GM12878 (cell line): ENCODE results near the gene PIGQ. TPM values are rescaled to one million over a fixed set of nuclear protein-coding genes. Genes with fewer than 3 reads are reported as not detected.

ENCODE experiments used
- ATAC-seq: fragments of 200-7000 bp; cut with Tn5 transposase; 3 replicates; pipeline ENCODE4 v1.9.1; 2020; ENCODE audit warnings: mild to moderate bottlenecking, moderate library complexity
- BruUV-seq: library from RNA; stranded (reverse); fragments of 400-500 nt; replicated peaks from 2 replicates; lab custom pipeline; 2021; lab: Mats Ljungman, UMichigan
- CTCF ChIA-PET: fragments of 300-600 bp; sonication (Branson Sonifier 250); formaldehyde crosslinking; extraction: SDS; loops from one replicate; lab custom pipeline; 2021; ENCODE audit warnings: inconsistent platforms; lab: Yijun Ruan, JAX
- POLR2A ChIA-PET: fragments of 350-600 bp; formaldehyde crosslinking; extraction: SDS; loops from one replicate; lab custom pipeline; 2021; ENCODE audit warnings: inconsistent platforms; lab: Charles Lee
- RAD21 ChIA-PET: fragments of 300-600 bp; sonication (Branson Sonifier 250); formaldehyde crosslinking; loops from one replicate; lab custom pipeline; 2023; ENCODE audit warnings: antibody characterized with exemption; ENCODE audit not compliant: unreplicated experiment; lab: Charles Lee
- SMC1A ChIA-PET: fragments of 300-600 bp; sonication (Branson Sonifier 250); formaldehyde crosslinking; loops from one replicate; lab custom pipeline; 2023; ENCODE audit not compliant: unreplicated experiment, uncharacterized antibody; lab: Charles Lee
- DNase-seq: peaks from one replicate; pipeline ENCODE4 v3.0.0-alpha.2; 2011; ENCODE audit warnings: low read depth, low spot score
- FAIRE-seq: peaks from 3 replicates; lab custom pipeline; 2011; peaks lifted over from hg19 to GRCh38; lab: Jason Lieb, UNC
- H2AFZ ChIP-seq: 2 replicates; pipeline ENCODE4 v1.6.0; 2011; ENCODE audit warnings: low read depth, low read length, control low read depth; ENCODE audit not compliant: control insufficient read depth
- H3K27ac ChIP-seq: 2 replicates; pipeline ENCODE4 v1.5.1; 2011; ENCODE audit warnings: control low read depth; ENCODE audit not compliant: control insufficient read depth, insufficient read depth
- H3K27me3 ChIP-seq, 2 experiments: replicated peaks in 1 of 2; 2 replicates each; pipeline versions ENCODE4 v1.6.0 to v1.6.1; 2011; ENCODE audit warnings: low read length in 1 of 2; ENCODE audit not compliant: control insufficient read depth in 2 of 2, insufficient read depth in 2 of 2
- H3K36me3 ChIP-seq, 2 experiments: 2 replicates each; pipeline ENCODE4 v1.5.1; 2011; ENCODE audit warnings: low read length in 1 of 2; ENCODE audit not compliant: control insufficient read depth in 2 of 2, insufficient read depth in 2 of 2
- H3K4me1 ChIP-seq: 2 replicates; pipeline ENCODE4 v1.6.1; 2011; ENCODE audit warnings: mild to moderate bottlenecking, low read length, moderate library complexity, mixed read lengths; ENCODE audit not compliant: control insufficient read depth, insufficient read depth
- H3K4me2 ChIP-seq: 2 replicates; pipeline ENCODE4 v1.6.0; 2011; ENCODE audit warnings: control low read depth; ENCODE audit not compliant: control insufficient read depth, insufficient read depth
- H3K4me3 ChIP-seq: fragments of 200-600 bp; sonication (generic); 2 replicates; pipeline ENCODE4 v1.5.1; 2016
- H3K79me2 ChIP-seq: 2 replicates; pipeline ENCODE4 v1.6.0; 2011; ENCODE audit warnings: low read length; ENCODE audit not compliant: control insufficient read depth, insufficient read depth
- H3K9ac ChIP-seq: 2 replicates; pipeline ENCODE4 v1.8.0; 2011; ENCODE audit warnings: low read length, control low read depth, mixed read lengths; ENCODE audit not compliant: control insufficient read depth, insufficient read depth
- H3K9me3 ChIP-seq: replicated peaks from 3 replicates; pipeline ENCODE4 v1.5.1; 2011; ENCODE audit warnings: mild to moderate bottlenecking, low read length; ENCODE audit not compliant: control insufficient read depth, insufficient read depth
- H4K20me1 ChIP-seq: 2 replicates; pipeline ENCODE4 v1.6.0; 2011; ENCODE audit not compliant: control insufficient read depth, insufficient read depth
- ELK1 ChIP-seq: IDR thresholded peaks from 2 replicates; pipeline ENCODE4 v1.6.1; 2012; ENCODE audit warnings: low read depth, low read length, improper control_type of control experiment
- ETV6 ChIP-seq, 2 experiments: fragments of 450-650 bp in 1 of 2; IDR thresholded peaks in 1 of 2; conservative IDR thresholded peaks in 1 of 2; 2 replicates each; pipeline ENCODE4 v1.6.1; 2014; ENCODE audit warnings: antibody characterized with exemption in 1 of 2, borderline replicate concordance in 1 of 2, low read depth in 1 of 2, mild to moderate bottlenecking in 1 of 2, moderate library complexity in 1 of 2
- MXI1 ChIP-seq: fragments of 150-350 bp; IDR thresholded peaks from 2 replicates; pipeline ENCODE4 v1.6.1; 2011; ENCODE audit warnings: low read depth, mild to moderate bottlenecking, inconsistent platforms, low read length, improper control_type of control experiment
- MYB ChIP-seq: fragments of 150-350 bp; IDR thresholded peaks from 2 replicates; pipeline ENCODE4 v1.6.1; 2014; ENCODE audit warnings: mild to moderate bottlenecking, low read depth, low read length, borderline replicate concordance
- NFYA ChIP-seq: IDR thresholded peaks from 2 replicates; pipeline ENCODE4 v1.6.1; 2011; ENCODE audit warnings: low read depth, mild to moderate bottlenecking, low read length, improper control_type of control experiment, borderline replicate concordance
- NFYB ChIP-seq: IDR thresholded peaks from 2 replicates; pipeline ENCODE4 v1.6.1; 2011; ENCODE audit warnings: low read depth, mild to moderate bottlenecking, low read length, improper control_type of control experiment, moderate library complexity; ENCODE audit not compliant: insufficient read depth
- SPI1 ChIP-seq: IDR thresholded peaks from 2 replicates; pipeline ENCODE4 v1.6.1; 2011; ENCODE audit warnings: low read depth, mild to moderate bottlenecking, low read length, moderate library complexity, borderline replicate concordance; ENCODE audit not compliant: insufficient read depth
- SREBF2 ChIP-seq: IDR thresholded peaks from 2 replicates; pipeline ENCODE4 v1.6.1; 2012; ENCODE audit warnings: mild to moderate bottlenecking, low read length
- TAF1 ChIP-seq: IDR thresholded peaks from 2 replicates; pipeline ENCODE4 v1.6.1; 2011; ENCODE audit warnings: mild to moderate bottlenecking, low read depth, low read length, borderline replicate concordance
- TCF7 ChIP-seq: IDR thresholded peaks from 2 replicates; pipeline ENCODE4 v1.6.1; 2014; ENCODE audit warnings: antibody characterized with exemption, borderline replicate concordance
- ZNF217 ChIP-seq: fragments of 450-650 bp; IDR thresholded peaks from 2 replicates; pipeline ENCODE4 v1.6.1; 2017; ENCODE audit warnings: antibody characterized with exemption, mild to moderate bottlenecking
- WGBS: methylation state at CpG from one replicate; pipeline ENCODE4 v1.1.6; 2016; ENCODE audit warnings: low lambda C conversion rate; ENCODE audit not compliant: insufficient replicate concordance, insufficient coverage; ENCODE audit errors: missing lambda C conversion rate; 5-methylcytosine and 5-hydroxymethylcytosine counted together
- in situ Hi-C: fragments of 300-500 bp; cut with MboI; formaldehyde crosslinking; loops from 9 replicates; pipeline ENCODE4 v1.14.3; 2018; ENCODE audit warnings: mixed read lengths
- intact Hi-C: fragments of 100-400 bp; cut with micrococcal nuclease; formaldehyde crosslinking; loops from one replicate; pipeline ENCODE4 v1.14.2; 2022; ENCODE audit not compliant: unreplicated experiment
- polyA plus RNA-seq, 11 experiments: library from polyadenylated mRNA; depleted of rRNA in 4 of 11; unstranded in 6 of 11; stranded (reverse) in 5 of 11; fragments of >200 nt; fragmentation: Nextera tagmentation in 4 of 11; fragmentation: Illumina TruSeq in 1 of 11; extraction: Ambion mirVana in 4 of 11; extraction: Trizol in 1 of 11; gene quantifications; 1 replicate in 1 of 11; 2 replicates in 10 of 11; pipeline versions ENCODE4 v1.2.1 to v1.2.3, GENCODE V29; 2011 to 2016; ENCODE audit warnings: inconsistent platforms in 2 of 11, missing spikeins in 2 of 11, low read depth in 1 of 11
- total RNA-seq, 4 experiments: library from RNA; depleted of rRNA in 3 of 4; stranded (reverse); fragments of >200 nt in 3 of 4; fragmentation: Illumina TruSeq in 1 of 4; extraction: Trizol in 1 of 4; gene quantifications; 2 replicates each; pipeline versions ENCODE4 v1.2.1 to v1.2.3, GENCODE V29; 2013 to 2021

Gene PIGQ
- total and polyA plus RNA-seq, 10 of the 15 experiments (the other 5 are each of a cell fraction or from before 2014, with no cell fraction given): 1.8 to 31.3 (median 17.5) TPM; not detected in 1

GRCh38 chr16:568401-569258 lies 1.1 kb upstream of the PIGQ start:
- 77% methylated on average over 9 of the region's 11 CpGs for WGBS
- no peaks in the 10 kb centered on the region for H3K36me3 ChIP-seq
- DNase-seq: no peak
- SMC1A ChIA-PET: no interaction called here
- BruUV-seq: no TSS peak
- in situ Hi-C loops: loop anchor here (5.0 kb wide), 1 partner anchor 36 kb away; no protein-coding TSS in a partner anchor
- no peaks in the 10 kb centered on the region for H3K27me3 ChIP-seq
- ATAC-seq: no peak
- no peaks in the 10 kb centered on the region for H3K9me3 ChIP-seq
- FAIRE-seq: no peak
- H3K27ac ChIP-seq: no peak overlapping the region; the same call in 1 of the 2 replicates
- no peaks in the 10 kb centered on the region for H4K20me1 ChIP-seq
- RAD21 ChIA-PET: no interaction called here
- peak overlapping the region; percentile 96 for H3K4me2 ChIP-seq
- peaks cover 19% of the 10 kb centered on the region for H3K4me1 ChIP-seq
- H3K4me3 ChIP-seq: peak overlapping the region; percentile 78
- intact Hi-C loops: loop anchor here (5.0 kb wide), 1 partner anchor 41 kb away; the partner anchor contains the start of gene CAPN15
- peaks cover 6% of the 10 kb centered on the region for H3K79me2 ChIP-seq
- H3K9ac ChIP-seq: peak overlapping the region; percentile 68
- CTCF ChIA-PET: interaction anchor here (0.6 kb wide), 1 partner anchor 727 kb away, joined by 3 read pairs; no protein-coding TSS in a partner anchor
- TF ChIP-seq TAF1 (no peak), TCF7 (no peak)
- POLR2A ChIA-PET: no interaction called here
- H2AFZ ChIP-seq: no peak overlapping the region

- SMC1A ChIA-PET: no interaction called here
- peaks cover 6% of the 10 kb centered on the region for H3K79me2 ChIP-seq
- H3K4me2 ChIP-seq: no peak overlapping the region
- intact Hi-C loops (no loop called here), in situ Hi-C loops (no loop called here)
- H3K9ac ChIP-seq: no peak overlapping the region
- RAD21 ChIA-PET: no interaction called here
- WGBS: 77% methylated on average over 27 of the region's 27 CpGs
- CTCF ChIA-PET: no interaction called here
- TF ChIP-seq SREBF2 (no peak), ZNF217 (no peak), MYB (no peak), MXI1 (no peak), NFYA (no peak), NFYB (no peak), ETV6 (conservative IDR thresholded peaks at IDR 0.05 in 1 of 2, IDR thresholded peaks at IDR 0.05 in 1 of 2; ENCODE audit: borderline replicate concordance in 1 of 2, low read depth in 1 of 2) (no peak), SPI1 (no peak), ELK1 (no peak)
- POLR2A ChIA-PET: no interaction called here
- H3K4me1 ChIP-seq: peaks cover 6% of the 10 kb centered on the region; the same call in 1 of the 2 replicates
- H3K27me3 ChIP-seq: no peaks in the 10 kb centered on the region
- H3K9me3 ChIP-seq: no peaks in the 10 kb centered on the region
- no peak overlapping the region for H3K27ac ChIP-seq
- no peak overlapping the region for H3K4me3 ChIP-seq
- no TSS peak for BruUV-seq
- H2AFZ ChIP-seq: no peak overlapping the region
- FAIRE-seq (no peak), ATAC-seq (no peak), DNase-seq (no peak)
- H4K20me1 ChIP-seq: no peaks in the 10 kb centered on the region
- no peaks in the 10 kb centered on the region; a peak in 2 of 4 replicates for H3K36me3 ChIP-seq
These were observed 3.3 kb downstream of the PIGQ start for GRCh38 chr16:572865-573650.
